ENCODE measurements around the gene HEYL. TPM values are rescaled to one million over a fixed set of nuclear protein-coding genes. Genes with fewer than 3 reads are reported as not detected.
A peak's percentile ranks its signal among the peaks of the same experiment; 100 is the strongest.

HEYL gene
- total RNA-seq, 4 donors from 2014 or later, result 9.3 to 17.0 (median 11.5) TPM

DNA sequence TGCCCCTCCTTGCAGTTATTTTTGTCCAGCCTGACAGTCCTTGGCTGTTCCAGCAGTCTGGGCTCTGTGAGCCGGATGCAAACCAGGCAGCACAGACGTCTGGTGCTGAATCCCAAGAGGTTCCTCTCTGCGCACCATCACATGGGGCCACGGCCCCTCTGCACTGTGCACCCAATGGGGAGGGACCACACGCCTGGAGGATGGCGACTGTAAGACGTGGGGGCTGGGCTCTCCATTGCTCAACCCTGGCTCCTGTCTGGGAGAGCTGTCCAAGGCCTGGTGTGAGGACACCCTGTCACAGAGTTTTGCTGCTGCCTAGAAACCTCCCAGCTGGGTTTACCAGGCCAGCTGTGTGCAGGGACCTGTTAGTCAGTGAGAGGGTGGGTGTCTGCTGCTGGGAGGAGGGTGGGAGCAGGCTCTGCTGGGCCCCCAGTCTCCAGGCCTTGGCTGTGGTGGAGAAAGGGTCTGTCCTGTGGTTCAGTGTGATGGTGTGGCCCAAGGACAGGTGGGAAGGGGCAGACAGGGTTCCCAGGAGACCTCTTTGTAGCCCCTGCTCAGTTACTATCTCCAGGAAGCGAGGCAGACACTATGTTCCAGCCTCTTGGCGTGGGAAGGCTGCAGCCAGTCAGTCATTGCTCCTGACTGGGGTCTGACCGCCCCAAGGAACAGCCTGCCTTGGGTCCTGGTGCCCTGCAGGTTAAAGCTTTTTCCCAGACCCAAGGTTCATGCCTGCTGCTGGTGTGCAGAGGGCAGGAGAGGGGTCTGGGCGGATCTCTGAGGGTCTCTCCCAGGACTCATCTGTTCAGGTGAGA, 13.8 kb downstream of the HEYL start:
- Histone ChIP-seq H3K27ac (peak overlapping the region in 2 of 3 donors; percentile 30 to 35), H3K4me3 (replicated peaks in 1 of 3) (no peak overlapping the region), H3K9me3 (no peaks in the 10 kb centered on the region), H3K27me3 (no peaks in the 10 kb centered on the region), H3K4me1 (peaks cover 0 to 7% of the 10 kb centered on the region in 2 donors), H3K36me3 (no peaks in the 10 kb centered on the region)
- DNase-seq, result peak; percentile 28 to 35
- 70 to 77% methylated on average over 3 to 8 of the region's 11 CpGs for WGBS, 2 donors
- intact Hi-C loops (cut with DNase I), result no loop called here
- TF ChIP-seq, protein P1, sequence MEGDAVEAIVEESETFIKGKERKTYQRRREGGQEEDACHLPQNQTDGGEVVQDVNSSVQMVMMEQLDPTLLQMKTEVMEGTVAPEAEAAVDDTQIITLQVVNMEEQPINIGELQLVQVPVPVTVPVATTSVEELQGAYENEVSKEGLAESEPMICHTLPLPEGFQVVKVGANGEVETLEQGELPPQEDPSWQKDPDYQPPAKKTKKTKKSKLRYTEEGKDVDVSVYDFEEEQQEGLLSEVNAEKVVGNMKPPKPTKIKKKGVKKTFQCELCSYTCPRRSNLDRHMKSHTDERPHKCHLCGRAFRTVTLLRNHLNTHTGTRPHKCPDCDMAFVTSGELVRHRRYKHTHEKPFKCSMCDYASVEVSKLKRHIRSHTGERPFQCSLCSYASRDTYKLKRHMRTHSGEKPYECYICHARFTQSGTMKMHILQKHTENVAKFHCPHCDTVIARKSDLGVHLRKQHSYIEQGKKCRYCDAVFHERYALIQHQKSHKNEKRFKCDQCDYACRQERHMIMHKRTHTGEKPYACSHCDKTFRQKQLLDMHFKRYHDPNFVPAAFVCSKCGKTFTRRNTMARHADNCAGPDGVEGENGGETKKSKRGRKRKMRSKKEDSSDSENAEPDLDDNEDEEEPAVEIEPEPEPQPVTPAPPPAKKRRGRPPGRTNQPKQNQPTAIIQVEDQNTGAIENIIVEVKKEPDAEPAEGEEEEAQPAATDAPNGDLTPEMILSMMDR (IDR thresholded peaks at IDR 0.05), result no peak
- TF ChIP-seq POLR2A (IDR thresholded peaks at IDR 0.05), result no peak

DNA sequence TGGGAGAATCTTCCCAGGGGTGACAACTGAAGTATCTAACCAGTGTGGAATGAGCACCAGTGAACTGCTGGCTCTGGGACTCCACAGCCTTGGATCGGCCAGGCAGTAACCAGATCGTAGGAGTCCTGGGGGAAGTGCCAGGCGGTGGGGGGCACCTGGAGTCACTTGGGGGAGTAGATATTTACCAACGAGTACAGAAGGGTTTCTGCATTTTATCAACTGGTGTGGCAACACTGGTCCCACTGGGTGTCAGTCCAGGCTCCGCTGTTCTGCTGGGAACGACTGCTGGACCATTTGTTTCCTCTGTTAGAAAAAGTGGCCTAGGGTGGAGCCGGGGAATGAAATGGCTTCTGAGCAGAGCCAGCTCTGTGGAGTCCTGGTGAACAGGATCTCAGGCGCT, 14.4 kb downstream of the HEYL start:
- Histone ChIP-seq H3K4me3 (replicated peaks in 1 of 3) (no peak overlapping the region), H3K27me3 (no peaks in the 10 kb centered on the region), H3K9me3 (no peaks in the 10 kb centered on the region), H3K36me3 (no peaks in the 10 kb centered on the region), H3K27ac (no peak overlapping the region), H3K4me1 (peaks cover 0 to 7% of the 10 kb centered on the region in 2 donors)
- DNase-seq, result no peak
- no peak for TF ChIP-seq POLR2A (IDR thresholded peaks at IDR 0.05)
- TF ChIP-seq, protein P1 (IDR thresholded peaks at IDR 0.05), result no peak
- WGBS, 2 donors, result 66 to 73% methylated on average over 8 of the region's 8 CpGs
- intact Hi-C loops (cut with DNase I), result no loop called here

DNA sequence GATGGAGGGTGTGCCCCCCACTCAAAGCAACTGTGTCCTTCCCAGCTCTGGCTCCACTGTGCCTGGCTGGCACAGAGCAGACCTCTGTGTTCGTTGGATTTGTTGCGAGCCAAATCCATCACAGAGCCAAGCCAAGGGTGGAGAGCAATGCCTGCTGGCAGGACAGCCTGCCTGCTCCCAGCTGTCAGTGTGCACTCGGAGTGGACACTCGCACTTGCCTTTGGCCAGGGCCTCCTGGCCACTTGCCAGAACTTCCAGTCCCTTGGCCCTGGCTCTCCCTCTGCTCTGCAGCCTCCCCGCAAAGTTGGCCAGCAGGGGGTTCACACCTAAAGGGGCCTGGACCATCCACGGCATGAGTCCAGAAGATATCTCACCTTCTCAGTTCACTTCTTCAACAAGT, 16.4 kb downstream of the HEYL start:
- 55 to 65% methylated on average over 5 to 6 of the region's 6 CpGs for WGBS, 2 donors

DNA sequence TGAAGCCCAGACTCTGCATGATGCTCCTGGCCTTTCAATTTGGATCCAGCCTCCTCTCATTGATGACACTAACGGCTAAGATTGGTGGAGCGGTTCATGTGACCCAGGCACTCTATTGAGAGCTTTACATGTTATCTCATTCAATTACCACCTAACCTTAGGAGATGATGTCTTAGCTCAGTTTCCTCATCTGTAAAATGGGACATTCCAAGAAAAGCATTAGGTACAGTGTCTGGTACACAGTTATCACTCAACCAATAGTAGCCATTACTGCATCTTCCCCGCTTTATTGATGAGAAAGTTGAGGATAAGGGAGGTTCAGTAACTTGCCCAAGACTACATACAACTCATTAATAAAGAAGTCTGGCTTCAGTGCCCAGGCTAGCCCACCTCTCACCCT, 17.0 kb downstream of the HEYL start:
- WGBS, 2 donors, result 97 to 100% methylated on average over 3 of the region's 3 CpGs
- peaks cover 0 to 7% of the 10 kb centered on the region in 2 donors for H3K4me1 ChIP-seq
- TF ChIP-seq, protein P1 (IDR thresholded peaks at IDR 0.05), result no peak
- TF ChIP-seq POLR2A (IDR thresholded peaks at IDR 0.05), result no peak
- H3K36me3 ChIP-seq, result no peaks in the 10 kb centered on the region
- no peaks in the 10 kb centered on the region for H3K9me3 ChIP-seq
- no peak overlapping the region for H3K27ac ChIP-seq
- no peaks in the 10 kb centered on the region for H3K27me3 ChIP-seq
- no peak overlapping the region for H3K4me3 ChIP-seq (replicated peaks in 1 of 3)
- no peak for DNase-seq
- intact Hi-C loops (cut with DNase I), result no loop called here

More for the DNA sequence above, 16.4 kb downstream of the HEYL start:
- intact Hi-C loops (cut with DNase I), result no loop called here
- Histone ChIP-seq H3K36me3 (no peaks in the 10 kb centered on the region), H3K4me3 (replicated peaks in 1 of 3) (no peak overlapping the region), H3K27me3 (no peaks in the 10 kb centered on the region), H3K27ac (no peak overlapping the region), H3K4me1 (peaks cover 0 to 7% of the 10 kb centered on the region in 2 donors), H3K9me3 (no peaks in the 10 kb centered on the region)
- no peak for DNase-seq
- TF ChIP-seq, protein P1 (IDR thresholded peaks at IDR 0.05), result no peak
- no peak for TF ChIP-seq POLR2A (IDR thresholded peaks at IDR 0.05)

DNA sequence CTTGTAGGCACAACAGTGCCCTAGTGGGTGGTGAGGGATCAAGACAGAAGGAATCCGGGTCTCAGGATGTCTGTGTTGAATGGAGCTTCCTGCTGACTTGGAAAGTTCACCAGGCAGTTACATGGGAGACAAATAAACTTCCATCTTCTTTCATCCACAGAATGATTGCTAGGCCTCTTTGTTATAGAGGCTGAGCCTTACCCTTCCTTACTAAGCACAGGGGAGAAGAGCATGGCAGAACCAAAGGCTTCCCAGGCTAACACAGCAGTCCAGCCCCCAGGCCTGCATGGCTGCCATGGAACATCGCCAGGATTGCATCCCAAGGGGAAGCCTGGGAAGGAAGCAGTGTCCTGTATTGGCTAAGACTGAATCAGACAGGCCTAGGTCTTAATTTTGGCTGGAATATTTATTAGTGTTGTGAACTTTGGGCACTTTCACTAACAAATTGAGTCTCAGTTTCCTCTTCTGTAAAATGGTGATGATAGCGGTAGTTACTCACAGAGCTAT, 18.7 kb downstream of the HEYL start:
- H3K4me1 ChIP-seq, result peaks cover 0 to 4% of the 10 kb centered on the region in 2 donors
- H3K36me3 ChIP-seq, result no peaks in the 10 kb centered on the region
- intact Hi-C loops (cut with DNase I), result no loop called here
- no peaks in the 10 kb centered on the region for H3K9me3 ChIP-seq
- no peak overlapping the region for H3K27ac ChIP-seq
- no peak for DNase-seq
- no peak overlapping the region for H3K4me3 ChIP-seq (replicated peaks in 1 of 3)
- H3K27me3 ChIP-seq, result no peaks in the 10 kb centered on the region
- TF ChIP-seq, protein P1 (IDR thresholded peaks at IDR 0.05), result no peak
- TF ChIP-seq POLR2A (IDR thresholded peaks at IDR 0.05), result no peak
- 83 to 87% methylated on average over 3 of the region's 3 CpGs for WGBS, 2 donors

Measured in thyroid gland (tissue), 4 donors.